ENCODE results near the gene PRR18. TPM values are rescaled to one million over a fixed set of nuclear protein-coding genes. Genes with fewer than 3 reads are reported as not detected.
A peak's percentile ranks its signal among the peaks of the same experiment; 100 is the strongest.

PRR18 gene
- total and polyA plus RNA-seq, 2 of the 13 experiments (the other 11 are each of a cell fraction or from before 2014, with no cell fraction given), result 0.04 TPM

- TF ChIP-seq ATF7 (IDR thresholded peaks at IDR 0.05) (no peak), ATF7 (CRISPR knock-in tag; IDR thresholded peaks at IDR 0.05) (no peak), ZFP37 (CRISPR knock-in tag; IDR thresholded peaks at IDR 0.05; ENCODE audit: borderline replicate concordance) (no peak; the same call in 1 of the 2 replicates), ZNF761 (CRISPR knock-in tag; conservative IDR thresholded peaks at IDR 0.05) (no peak), SNAPC2 (CRISPR knock-in tag; IDR thresholded peaks at IDR 0.05) (no peak), ZNF550 (CRISPR knock-in tag; IDR thresholded peaks at IDR 0.05; ENCODE audit: borderline replicate concordance) (no peak), HIC2 (CRISPR knock-in tag; IDR thresholded peaks at IDR 0.05; ENCODE audit: low read depth) (no peak), SSRP1 (CRISPR knock-in tag; IDR thresholded peaks at IDR 0.05) (no peak), ZNF441 (CRISPR knock-in tag; IDR thresholded peaks at IDR 0.05; ENCODE audit: borderline replicate concordance) (no peak), HNRNPH1 (optimal IDR thresholded peaks at IDR 0.05; ENCODE audit: low read depth, low read length) (no peak), ZNF644 (CRISPR knock-in tag; IDR thresholded peaks at IDR 0.05; ENCODE audit: low read depth) (peak; percentile 81), KDM5A (IDR thresholded peaks at IDR 0.05; ENCODE audit: borderline replicate concordance, low read length) (no peak; the same call in 1 of the 2 replicates), GATAD2A (CRISPR knock-in tag; IDR thresholded peaks at IDR 0.05) (peak; percentile 70), NFE2L2 (IDR thresholded peaks at IDR 0.05; ENCODE audit: low read length) (no peak), ZZZ3 (CRISPR knock-in tag; IDR thresholded peaks at IDR 0.05; ENCODE audit: borderline replicate concordance) (no peak), POLR2AphosphoS5 (IDR thresholded peaks at IDR 0.05; ENCODE audit: low read depth, low read length) (no peak), PHB2 (IDR thresholded peaks at IDR 0.05; ENCODE audit: partially characterized antibody) (no peak), TBL1XR1 (IDR thresholded peaks at IDR 0.05; ENCODE audit: borderline replicate concordance, low read length, partially characterized antibody) (no peak), PRDM10 (CRISPR knock-in tag; IDR thresholded peaks at IDR 0.05; ENCODE audit: low read depth) (0 out of 2 replicates have a peak, but pooled peaks have one; percentile 49), ZNF20 (CRISPR knock-in tag; IDR thresholded peaks at IDR 0.05) (no peak), SOX5 (CRISPR knock-in tag; IDR thresholded peaks at IDR 0.05; ENCODE audit: borderline replicate concordance) (peak; percentile 70; the same call in 1 of the 2 replicates), ETV6 (CRISPR knock-in tag; conservative IDR thresholded peaks at IDR 0.05) (no peak), SMARCC2 (IDR thresholded peaks at IDR 0.05) (no peak), KLF6 (CRISPR knock-in tag; IDR thresholded peaks at IDR 0.05) (no peak; the same call in 1 of the 2 replicates), ZNF543 (CRISPR knock-in tag; IDR thresholded peaks at IDR 0.05) (no peak), GMEB2 (CRISPR knock-in tag; IDR thresholded peaks at IDR 0.05; ENCODE audit: low read depth) (no peak), ATAD3A (CRISPR knock-in tag; IDR thresholded peaks at IDR 0.05) (no peak), ZMYM4 (CRISPR knock-in tag; IDR thresholded peaks at IDR 0.05) (peak; percentile 98)
Measured at GRCh38 chr6:166330612-166331011, 22.4 kb upstream of the PRR18 start (continued).

Measured in HepG2 (cell line).